Aorta (tissue), 5 donors: ENCODE measurements around the gene KNDC1. TPM values are rescaled to one million over a fixed set of nuclear protein-coding genes. Genes with fewer than 3 reads are reported as not detected.
"Not testable (repeated sequence)": the region's sequence is repeated elsewhere in the genome, so short reads cannot be mapped to it uniquely, and the experiment has no call there.

Source experiments
- ATAC-seq: fragments of 200-7000 bp; cut with Tn5 transposase; one replicate; pipeline ENCODE4 v1.9.1; 2022; ENCODE audit warnings: moderate library complexity; ENCODE audit not compliant: low FRiP score
- DNase-seq, 2 donors: peaks; one replicate each; pipeline ENCODE4 v3.0.0-alpha.2; 2020
- H3K27ac ChIP-seq, 2 donors: one replicate each; pipeline ENCODE4 v1.5.1; 2013; ENCODE audit warnings: low read length in 2 of 2, mild to moderate bottlenecking in 2 of 2, moderate library complexity in 2 of 2, control low read depth in 1 of 2, inconsistent platforms in 1 of 2, low read depth in 1 of 2
- H3K27me3 ChIP-seq, 2 donors: one replicate each; pipeline ENCODE4 v1.6.1; 2013; ENCODE audit warnings: control low read depth in 1 of 2, low read length in 1 of 2, mild to moderate bottlenecking in 1 of 2, moderate library complexity in 1 of 2; ENCODE audit not compliant: insufficient read depth in 2 of 2, control insufficient read depth in 1 of 2
- H3K36me3 ChIP-seq, 2 donors: one replicate each; pipeline ENCODE4 v1.6.1; 2013; ENCODE audit warnings: control low read depth in 1 of 2, low read length in 1 of 2, mild to moderate bottlenecking in 1 of 2; ENCODE audit not compliant: insufficient read depth in 2 of 2, control insufficient read depth in 1 of 2
- H3K4me1 ChIP-seq, 2 donors: one replicate each; pipeline ENCODE4 v1.6.1; 2013; ENCODE audit warnings: low read length in 2 of 2, control low read depth in 1 of 2, mild to moderate bottlenecking in 1 of 2, moderate library complexity in 1 of 2; ENCODE audit not compliant: insufficient read depth in 2 of 2, control insufficient read depth in 1 of 2
- H3K4me3 ChIP-seq, 2 donors: one replicate each; pipeline ENCODE4 v1.5.1; 2013; ENCODE audit warnings: low read length in 2 of 2, control low read depth in 1 of 2, mild to moderate bottlenecking in 1 of 2
- H3K9me3 ChIP-seq: one replicate; pipeline ENCODE4 v1.6.1; 2013; ENCODE audit warnings: mild to moderate bottlenecking, low read length; ENCODE audit not compliant: control insufficient read depth
- WGBS, 2 donors: extraction: QIAGEN DNeasy Blood & Tissue Kit; methylation state at CpG; one replicate each; pipeline ENCODE4 v1.1.7; 2013; 5-methylcytosine and 5-hydroxymethylcytosine counted together
- intact Hi-C, 2 donors: fragments of 100-400 bp; cut with DNase I; formaldehyde crosslinking; loops; one replicate each; pipeline versions ENCODE4 v1.14.2 to v1.15.0; 2022
- long read RNA-seq, 2 donors: library from polyadenylated mRNA; unstranded; transcript quantifications; one replicate each; pipeline ENCODE4 v2.0.0, GENCODE V29; 2020 to 2021
- polyA plus RNA-seq, 2 donors: library from polyadenylated mRNA; stranded (reverse); fragments of 200-250 nt; gene quantifications; one replicate each; pipeline ENCODE4 v1.2.3, GENCODE V29; 2013
- total RNA-seq, 2 donors: library from RNA; stranded (reverse); fragmentation: NEBNext Ultra II Directional; extraction: Animal tissue kit (Norgen Biotek cat#: 25700); gene quantifications; one replicate each; pipeline ENCODE4 v1.2.1, GENCODE V29; 2021
- donor health status: healthy with polysubstance abuse.
- donor health status: Bipolar disorder and iron deficiency.
- donor health status: DM: no; HTN: no; CAD: no.
- donor health status: DM: no; HTN: no; CAD: no.
- donor health status: DM: yes; HTN: yes; CAD: no.

Gene KNDC1, protein sequence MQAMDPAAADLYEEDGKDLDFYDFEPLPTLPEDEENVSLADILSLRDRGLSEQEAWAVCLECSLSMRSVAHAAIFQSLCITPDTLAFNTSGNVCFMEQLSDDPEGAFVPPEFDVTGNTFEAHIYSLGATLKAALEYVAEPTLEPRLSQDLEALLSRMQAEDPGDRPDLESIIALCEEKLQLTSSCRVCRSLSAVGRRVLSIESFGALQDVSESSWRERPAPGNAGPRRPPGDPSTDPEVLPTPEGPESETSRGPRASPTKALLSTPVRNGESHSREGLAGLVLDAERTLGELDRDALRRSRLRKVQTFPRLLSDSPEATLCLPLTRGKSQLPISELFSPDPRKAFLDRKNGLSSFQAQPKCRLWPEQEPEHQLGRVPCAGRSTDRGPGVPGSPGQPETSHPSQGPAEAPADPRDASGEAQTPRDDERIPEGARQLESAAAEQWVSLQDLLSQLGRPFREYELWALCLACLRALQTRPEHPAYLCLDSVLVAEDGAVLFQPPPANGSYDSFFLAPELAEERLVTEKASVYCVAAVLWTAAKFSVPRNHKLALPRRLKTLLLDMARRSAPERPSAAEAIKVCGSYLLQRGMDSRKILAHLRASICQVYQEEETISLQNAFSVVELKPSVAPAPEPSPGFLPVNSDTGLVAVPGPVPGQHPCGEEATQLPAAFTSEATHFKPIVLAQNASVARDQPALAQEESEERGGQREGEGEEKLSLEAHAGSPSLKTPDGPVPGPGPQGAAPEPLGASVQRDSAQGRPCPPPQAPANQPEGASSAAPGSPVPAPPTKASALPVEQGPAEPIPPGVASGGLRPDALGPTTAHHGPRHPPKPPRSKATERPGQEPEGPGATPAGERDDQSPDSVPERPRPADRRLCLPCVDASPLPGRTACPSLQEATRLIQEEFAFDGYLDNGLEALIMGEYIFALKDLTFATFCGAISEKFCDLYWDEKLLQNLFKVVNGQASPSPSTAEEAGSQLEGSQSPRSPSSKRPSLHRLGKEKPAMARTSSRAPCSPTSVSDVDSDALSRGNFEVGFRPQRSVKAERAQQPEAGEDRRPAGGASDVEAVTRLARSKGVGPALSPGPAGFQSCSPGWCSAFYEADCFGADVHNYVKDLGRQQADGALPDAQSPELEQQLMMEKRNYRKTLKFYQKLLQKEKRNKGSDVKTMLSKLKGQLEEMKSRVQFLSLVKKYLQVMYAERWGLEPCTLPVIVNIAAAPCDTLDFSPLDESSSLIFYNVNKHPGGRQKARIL (N-terminal part only)
- under 1 TPM; 0.13 to 0.36 TPM for total RNA-seq
- under 1 TPM; 0.05 to 0.25 TPM for polyA plus RNA-seq
- long read RNA-seq, donor 1: 0 reads
- long read RNA-seq, donor 2: 0 reads

DNA sequence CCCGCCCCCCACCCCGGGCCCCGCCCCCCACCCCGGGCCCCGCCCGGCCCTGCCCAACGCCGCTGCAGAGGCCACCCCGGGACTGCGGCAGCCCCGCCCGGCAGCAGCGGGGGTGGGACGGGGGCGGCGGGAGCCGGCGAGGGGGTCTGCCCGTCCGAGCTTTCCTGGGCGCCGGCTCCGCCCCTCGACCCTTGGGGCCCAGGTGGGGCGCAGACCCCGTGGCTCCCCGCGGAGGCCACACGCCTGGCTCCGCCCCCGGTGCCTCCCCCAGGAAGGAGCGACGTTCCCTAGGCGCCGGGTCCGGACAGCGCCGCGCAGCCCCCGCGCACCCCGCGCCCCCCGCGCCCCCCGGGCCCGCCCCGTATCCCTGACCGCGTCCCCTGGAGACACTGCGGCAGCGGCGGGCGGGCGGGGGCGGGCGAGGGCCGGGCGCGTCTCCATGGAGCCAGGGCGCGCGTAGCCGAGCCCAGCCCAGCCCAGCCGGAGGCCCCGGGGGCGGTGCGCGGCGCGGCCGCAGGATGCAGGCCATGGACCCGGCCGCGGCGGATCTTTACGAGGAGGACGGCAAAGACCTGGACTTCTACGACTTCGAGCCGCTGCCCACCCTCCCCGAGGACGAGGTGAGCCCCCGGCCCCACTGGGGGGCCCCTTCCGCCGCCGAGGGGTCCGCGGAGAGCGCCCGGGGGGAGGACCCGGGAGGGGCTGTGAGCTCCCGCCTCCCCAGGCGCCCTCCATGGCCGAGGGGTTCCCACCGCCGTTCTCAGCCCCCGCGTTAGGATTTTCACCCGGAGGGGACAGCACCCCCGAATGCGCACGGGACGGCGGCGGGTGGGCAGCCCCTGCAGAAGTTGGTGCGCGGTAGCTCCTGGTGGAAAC, at the start of gene KNDC1:
Gene KNDC1 (plus strand): TSS at position 270 of the 876 bp plus-strand sequence. CDS start 249 bp downstream, at position 519.
- H3K36me3 ChIP-seq: no peaks in the 10 kb centered on the region
- H3K9me3 ChIP-seq: no peaks in the 10 kb centered on the region
- no peaks in the 10 kb centered on the region for H3K4me1 ChIP-seq
- DNase-seq (peak in 1 of 2 donors; percentile 79), ATAC-seq (no peak)
- peak within 1 kb of the TSS; percentile 45 to 61 for H3K4me3 ChIP-seq
- H3K27ac ChIP-seq: no peak within 1 kb of the TSS
- H3K27me3 ChIP-seq: no peaks in the 10 kb centered on the region
- intact Hi-C loops: no loop called here
- WGBS, 2 donors: 1% methylated on average over 48 to 108 of the region's 108 CpGs

DNA sequence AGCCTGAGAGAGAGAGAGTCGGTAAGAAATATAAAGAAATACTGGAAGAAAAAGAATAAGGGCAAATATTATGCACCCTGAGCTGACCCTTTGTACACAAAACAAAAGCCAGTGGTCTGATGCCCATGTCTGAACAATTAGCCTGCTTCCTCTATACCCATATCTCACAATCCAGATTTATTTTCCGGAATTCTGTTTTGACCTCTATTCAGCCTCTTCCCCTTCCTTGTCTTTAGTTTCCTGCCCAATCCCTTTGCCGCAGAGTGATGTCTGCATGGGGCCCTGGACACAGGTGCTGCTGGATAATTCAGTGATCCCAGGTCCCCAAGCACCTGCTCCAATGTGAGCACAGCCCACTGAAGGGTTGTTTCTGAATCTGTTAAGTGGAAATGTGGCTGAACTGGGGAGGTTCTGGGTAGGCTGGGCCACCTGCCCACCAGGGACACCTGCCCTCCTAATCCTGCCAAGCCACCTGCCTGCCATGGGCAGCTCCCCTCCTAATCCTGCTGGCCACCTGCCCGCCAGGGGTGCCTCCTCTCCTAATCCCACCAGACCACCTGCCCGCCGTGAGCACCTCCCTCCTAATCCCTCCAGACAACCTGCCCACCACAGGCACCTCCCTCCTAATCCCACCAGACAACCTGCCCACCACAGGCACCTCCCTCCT, 49.3 kb upstream of the KNDC1 start:
- intact Hi-C loops: no loop called here

DNA sequence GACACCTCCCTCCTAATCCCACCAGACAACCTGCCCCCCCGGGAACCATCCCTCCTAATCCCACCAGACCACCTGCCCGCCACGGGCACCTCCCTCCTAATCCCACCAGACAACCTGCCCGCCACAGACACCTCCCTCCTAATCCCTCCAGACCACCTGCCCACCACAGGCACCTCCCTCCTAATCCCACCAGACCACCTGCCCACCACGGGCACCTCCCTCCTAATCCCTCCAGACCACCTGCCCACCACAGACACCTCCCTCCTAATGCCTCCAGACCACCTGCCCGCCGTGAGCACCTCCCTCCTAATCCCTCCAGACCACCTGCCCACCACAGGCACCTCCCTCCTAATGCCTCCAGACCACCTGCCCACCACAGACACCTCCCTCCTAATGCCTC, 48.4 kb upstream of the KNDC1 start:
- H3K36me3 ChIP-seq, intact Hi-C loops, H3K27ac ChIP-seq, H3K4me3 ChIP-seq, ATAC-seq, DNase-seq, H3K4me1 ChIP-seq, H3K27me3 ChIP-seq: not testable (repeated sequence)
- H3K9me3 ChIP-seq: peaks cover 11% of the 10 kb centered on the region
- 18 to 30% methylated on average over 2 to 6 of the region's 7 CpGs for WGBS, 2 donors

More for the DNA sequence above, 49.3 kb upstream of the KNDC1 start:
- Histone ChIP-seq H3K36me3 (no peaks in the 10 kb centered on the region), H3K27ac (no peak overlapping the region), H3K27me3 (no peaks in the 10 kb centered on the region), H3K4me3 (no peak overlapping the region), H3K9me3 (peaks cover 15% of the 10 kb centered on the region), H3K4me1 (no peaks in the 10 kb centered on the region)
- 67 to 90% methylated on average over 4 to 6 of the region's 6 CpGs for WGBS, 2 donors
- DNase-seq (no peak), ATAC-seq (no peak)

DNA sequence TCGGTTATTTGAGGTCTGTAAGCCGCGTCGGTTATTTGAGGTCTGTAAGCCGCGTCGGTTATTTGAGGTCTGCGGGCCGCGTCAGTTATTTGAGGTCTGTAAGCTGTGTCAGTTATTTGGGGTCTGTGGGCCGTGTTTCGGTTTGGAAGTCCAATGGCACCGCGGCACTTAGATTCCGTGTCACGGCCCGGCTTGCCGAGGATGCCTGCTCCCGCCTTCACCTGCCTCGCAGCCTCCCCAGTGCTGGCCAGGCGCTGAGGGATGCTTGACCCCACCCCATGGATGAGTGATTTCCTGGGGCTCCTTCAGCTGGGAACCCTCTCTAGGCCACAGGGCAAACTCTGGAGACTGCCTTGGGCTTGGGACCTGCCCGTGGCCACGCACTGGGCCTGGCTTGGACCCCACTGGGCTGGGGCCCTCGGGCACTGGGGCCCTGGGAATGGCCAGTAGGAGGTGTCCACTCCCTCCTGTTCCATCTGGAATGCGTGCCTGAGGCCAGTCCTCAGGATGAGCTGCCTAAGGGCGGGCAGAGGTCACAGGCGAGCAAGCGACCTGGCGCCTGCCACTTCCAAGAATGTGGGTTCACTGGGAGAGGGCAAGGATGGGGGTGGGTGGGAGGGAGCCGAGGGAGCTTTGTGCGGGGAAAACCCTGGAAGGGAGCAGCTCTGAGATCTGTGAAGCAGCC, 46.7 kb upstream of the KNDC1 start:
- H3K36me3 ChIP-seq: no peaks in the 10 kb centered on the region
- H3K4me1 ChIP-seq: no peaks in the 10 kb centered on the region
- no peak overlapping the region for H3K27ac ChIP-seq
- H3K9me3 ChIP-seq: peaks cover 7% of the 10 kb centered on the region
- H3K27me3 ChIP-seq: no peaks in the 10 kb centered on the region
- no peak overlapping the region for H3K4me3 ChIP-seq
- DNase-seq: no peak
- WGBS, 2 donors: 93 to 95% methylated on average over 31 of the region's 31 CpGs
- intact Hi-C loops: no loop called here
- ATAC-seq: no peak

DNA sequence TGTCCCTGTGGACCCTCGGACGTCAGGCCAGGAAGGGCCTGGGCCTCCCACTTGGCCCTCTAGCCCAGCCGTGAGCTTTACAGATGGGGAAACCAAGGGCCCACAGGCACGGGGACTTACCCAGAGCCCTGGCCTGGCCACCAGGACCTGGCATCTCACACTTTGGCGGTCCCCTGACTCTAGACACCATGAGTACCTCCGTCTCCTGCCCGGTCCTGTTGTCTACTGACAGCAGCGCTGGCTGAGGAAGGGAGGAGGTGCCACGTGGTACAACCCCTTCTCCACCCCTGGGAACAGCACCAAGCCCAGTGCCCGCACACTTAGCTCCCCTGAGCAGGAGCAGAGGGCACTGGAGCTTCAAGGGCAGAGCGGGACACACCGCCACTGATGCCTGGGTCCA, 46.2 kb upstream of the KNDC1 start:
- Histone ChIP-seq H3K27ac (no peak overlapping the region), H3K4me3 (no peak overlapping the region), H3K4me1 (no peaks in the 10 kb centered on the region), H3K36me3 (no peaks in the 10 kb centered on the region), H3K27me3 (no peaks in the 10 kb centered on the region), H3K9me3 (peaks cover 5% of the 10 kb centered on the region)
- 87 to 89% methylated on average over 12 of the region's 12 CpGs for WGBS, 2 donors
- DNase-seq (no peak), ATAC-seq (no peak)
- intact Hi-C loops: no loop called here

DNA sequence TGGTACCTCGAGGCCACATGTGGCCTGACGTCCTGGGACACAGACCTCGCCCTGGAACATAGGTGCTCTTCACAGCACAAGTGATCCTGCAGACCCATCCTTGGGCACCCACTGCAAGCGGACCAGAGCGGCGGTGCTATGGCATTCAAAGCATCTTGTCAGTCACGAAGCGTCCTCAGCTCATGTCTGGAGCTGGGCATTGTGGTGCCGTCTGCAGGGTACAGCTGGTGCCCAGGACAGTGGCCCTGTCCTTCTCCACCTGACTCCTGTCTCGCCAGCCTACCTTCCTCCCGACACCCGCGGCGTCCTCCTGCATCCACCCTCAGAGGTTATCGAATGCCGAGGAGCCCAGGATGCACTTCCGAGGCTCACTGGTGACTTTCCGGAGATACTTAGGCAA, 45.8 kb upstream of the KNDC1 start:
- no peak for ATAC-seq
- WGBS, 2 donors: 87 to 88% methylated on average over 18 of the region's 18 CpGs
- intact Hi-C loops: no loop called here

DNA sequence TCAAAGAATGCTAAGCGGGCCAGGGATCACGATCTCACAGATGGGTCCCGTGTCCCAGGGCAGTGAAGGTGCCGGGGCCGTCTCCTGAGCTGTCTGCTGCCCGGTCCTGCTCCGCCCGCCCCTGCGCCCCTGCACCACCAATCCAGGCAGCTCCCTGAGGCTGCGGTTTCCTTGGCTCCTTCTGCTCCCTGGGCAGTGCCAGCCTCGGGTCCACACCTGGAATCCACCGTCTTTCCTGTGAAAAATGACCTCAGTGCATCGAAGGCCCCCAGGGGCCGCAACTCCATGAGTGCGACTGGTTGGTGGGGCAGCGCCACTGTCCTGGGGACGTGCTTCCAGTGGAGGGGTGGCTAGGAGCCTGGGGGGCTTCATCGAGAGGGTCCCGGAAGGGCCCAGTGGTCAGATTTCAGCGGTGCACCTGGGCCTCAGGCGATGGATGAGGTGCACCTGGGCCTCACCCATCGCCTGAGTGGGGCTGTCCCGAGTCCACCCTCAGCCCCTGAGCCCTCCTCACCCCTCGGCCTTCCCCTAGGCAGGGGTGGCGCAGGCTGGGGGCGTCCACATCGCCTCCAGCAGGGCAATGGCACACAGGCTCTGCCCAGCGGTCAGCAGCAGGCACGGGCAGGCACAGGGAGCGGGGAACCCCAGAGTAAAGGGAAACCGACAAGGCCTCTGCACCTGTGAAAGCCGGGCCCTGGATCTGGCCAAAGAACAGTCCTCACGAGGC, 45.1 kb upstream of the KNDC1 start:
- DNase-seq (no peak), ATAC-seq (no peak)
- Histone ChIP-seq H3K36me3 (no peaks in the 10 kb centered on the region), H3K27ac (no peak overlapping the region), H3K27me3 (no peaks in the 10 kb centered on the region), H3K4me3 (no peak overlapping the region), H3K9me3 (peaks cover 3% of the 10 kb centered on the region), H3K4me1 (no peaks in the 10 kb centered on the region)
- 84 to 85% methylated on average over 33 of the region's 33 CpGs for WGBS, 2 donors
- intact Hi-C loops: no loop called here

More for the DNA sequence above, 45.8 kb upstream of the KNDC1 start:
- Histone ChIP-seq H3K4me1 (no peaks in the 10 kb centered on the region), H3K9me3 (peaks cover 4% of the 10 kb centered on the region), H3K27me3 (no peaks in the 10 kb centered on the region), H3K27ac (no peak overlapping the region), H3K36me3 (no peaks in the 10 kb centered on the region), H3K4me3 (no peak overlapping the region)
- no peak for DNase-seq
